GM21526 (cell line): ENCODE measurements around the gene SLAMF8.

Experiments used
- ATAC-seq: cut with Tn5 transposase; IDR thresholded peaks from one replicate; pipeline ENCODE4 v1.9.1; 2021; ENCODE audit warnings: moderate library complexity; ENCODE audit not compliant: unreplicated experiment, low FRiP score

SLAMF8 gene

GRCh38 chr1:159868766-159869165 lies 42.1 kb downstream of the SLAMF8 start:
- ATAC-seq = no peak

DNA sequence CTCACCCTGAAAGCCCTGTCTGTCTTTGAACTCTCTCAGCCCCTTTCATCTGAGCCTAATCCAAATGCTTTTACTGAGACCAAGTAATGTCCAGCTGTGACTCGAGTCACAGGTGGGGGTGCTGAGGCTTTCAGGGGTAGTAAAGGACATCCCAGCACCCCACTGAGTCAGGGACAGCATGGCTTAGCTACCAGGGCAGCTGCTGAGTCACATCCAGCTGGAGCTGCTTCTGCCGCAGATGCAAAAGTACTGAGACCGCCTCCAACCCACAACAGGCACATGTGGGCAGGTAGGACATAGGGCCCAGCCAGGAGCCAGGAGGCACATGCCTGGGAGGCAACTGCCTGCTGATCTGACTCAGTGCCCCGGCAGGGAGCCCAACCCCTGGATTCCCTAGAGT lies 42.5 kb downstream of the SLAMF8 start:
- no peak for ATAC-seq

GRCh38 chr1:159869607-159870006 lies 42.9 kb downstream of the SLAMF8 start:
- ATAC-seq = no peak

- ATAC-seq = no peak
Observed at GRCh38 chr1:159870704-159871103, 44.0 kb downstream of the SLAMF8 start.

GRCh38 chr1:159872891-159873290 lies 46.2 kb downstream of the SLAMF8 start:
- no peak for ATAC-seq

GRCh38 chr1:159873530-159874143 lies 47.0 kb downstream of the SLAMF8 start:
- ATAC-seq = no peak

DNA sequence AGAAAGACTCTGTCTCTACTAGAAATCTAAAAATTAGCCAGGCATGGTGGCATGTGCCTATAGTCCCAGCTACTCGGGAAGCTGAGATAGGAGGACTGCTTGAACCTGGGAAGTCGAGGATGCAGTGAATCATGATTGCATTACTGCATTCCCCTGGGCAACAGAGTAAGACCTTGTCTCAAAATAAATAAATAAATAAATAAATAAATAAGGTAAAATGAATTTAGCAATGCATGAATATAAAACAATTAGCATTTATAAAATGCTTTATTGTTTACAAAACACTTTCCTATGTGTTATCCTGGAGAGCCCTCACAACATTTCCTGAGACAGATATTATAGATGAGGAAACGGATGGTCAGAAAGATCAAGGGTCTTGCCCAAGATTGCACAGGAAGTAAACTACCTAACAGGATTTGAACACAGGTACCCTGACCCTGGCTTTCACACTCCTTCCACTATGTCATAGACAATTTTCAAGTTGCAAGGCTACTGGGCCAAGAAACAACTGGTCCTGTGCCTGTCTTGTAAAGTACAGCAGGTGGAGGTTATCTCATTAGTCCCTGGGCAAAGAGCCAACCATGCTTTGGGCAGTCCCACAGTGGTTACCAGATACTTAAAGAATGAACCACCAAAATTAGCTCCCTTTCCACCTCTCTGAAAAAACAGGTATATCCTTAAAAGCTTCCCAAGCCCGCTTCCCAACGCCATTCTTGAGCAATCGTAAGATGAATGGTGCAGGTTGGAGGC lies 51.2 kb downstream of the SLAMF8 start:
- no peak for ATAC-seq

DNA sequence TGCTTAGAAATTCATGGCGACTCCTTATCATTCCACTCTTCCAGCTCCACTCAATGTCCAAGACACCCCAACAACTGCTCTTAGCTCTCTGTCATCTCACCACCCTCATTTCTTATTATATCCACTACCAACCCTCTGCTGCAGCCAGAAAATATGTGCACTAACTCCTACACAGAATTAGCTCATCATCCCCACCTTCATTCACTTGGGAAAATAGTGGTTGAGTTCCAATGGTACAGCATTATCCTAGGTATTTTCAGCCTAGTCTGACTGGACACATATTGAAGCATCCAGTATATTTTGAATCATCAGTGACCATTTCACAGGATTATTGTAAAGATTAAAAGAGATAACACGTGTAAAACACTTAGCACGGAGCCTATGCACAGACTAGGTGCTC lies 52.5 kb downstream of the SLAMF8 start:
- ATAC-seq = no peak

- no peak for ATAC-seq
Observed at GRCh38 chr1:159879977-159880376, 53.3 kb downstream of the SLAMF8 start.

DNA sequence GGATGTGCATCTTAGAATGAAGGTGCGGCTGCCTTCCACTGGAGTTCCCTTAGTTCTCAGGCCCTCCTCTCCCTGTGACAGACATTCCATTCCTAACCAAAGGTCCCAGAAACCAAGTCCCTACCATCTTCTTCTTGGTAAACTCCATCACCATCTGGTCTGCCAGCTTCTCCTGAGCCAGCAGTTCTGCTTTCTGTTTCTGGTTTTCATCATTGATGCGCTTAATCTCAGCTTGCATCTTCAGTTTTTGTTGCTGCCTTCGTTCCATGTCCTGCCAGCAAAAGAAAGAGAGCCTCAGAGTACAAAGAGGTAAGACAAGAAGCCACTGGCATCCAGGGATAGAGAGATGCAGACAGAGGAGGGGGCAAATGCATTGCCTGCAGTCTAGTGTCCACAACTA lies 53.8 kb downstream of the SLAMF8 start:
- ATAC-seq = no peak

- no peak for ATAC-seq
Observed at GRCh38 chr1:159881622-159882526, 55.2 kb downstream of the SLAMF8 start.

DNA sequence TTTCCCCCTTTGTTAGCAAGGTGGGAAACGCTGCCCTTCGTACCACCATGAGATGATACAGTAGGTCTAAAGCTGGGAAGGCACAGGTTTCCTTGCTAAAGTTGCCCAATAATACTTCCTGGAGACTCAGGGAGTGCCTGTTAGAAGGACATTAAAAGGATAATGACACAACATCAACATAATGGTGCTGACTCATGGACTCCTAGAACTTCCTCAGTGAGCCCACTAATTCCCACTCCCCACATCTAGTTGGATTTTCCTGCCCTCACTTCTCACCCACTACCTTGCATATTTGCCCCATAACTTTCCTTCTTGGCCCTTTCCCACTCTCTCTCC lies 55.8 kb downstream of the SLAMF8 start:
- ATAC-seq = no peak

GRCh38 chr1:159883134-159883533 lies 56.5 kb downstream of the SLAMF8 start:
- ATAC-seq = no peak

GRCh38 chr1:159884296-159884695 lies 57.6 kb downstream of the SLAMF8 start:
- ATAC-seq = no peak
